Stimulated activated CD4-positive, alpha-beta T cell treated with anti-CD3 and anti-CD28 coated beads, Interleukin-4, amount 100 ng/mL, for 1 hour (primary cell): Measurements from ENCODE around the gene MYO3B.
"Not testable (repeated sequence)": the region's sequence is repeated elsewhere in the genome, so short reads cannot be mapped to it uniquely, and the experiment has no call there.

Experiments used
- DNase-seq: peaks from one replicate; pipeline ENCODE4 v3.0.0-alpha.2; 2020

MYO3B gene

GRCh38 chr2:170446078-170446477 lies 268.1 kb downstream of the MYO3B start:
- no peak for DNase-seq

- no peak for DNase-seq
Measured at GRCh38 chr2:170449034-170449433, 271.1 kb downstream of the MYO3B start.

GRCh38 chr2:170454471-170455372 lies 276.8 kb downstream of the MYO3B start:
- no peak for DNase-seq

- DNase-seq = no peak
Measured at GRCh38 chr2:170455617-170456426, 277.9 kb downstream of the MYO3B start.

GRCh38 chr2:170456914-170457313 lies 279.0 kb downstream of the MYO3B start:
- no peak for DNase-seq

- no peak for DNase-seq
Measured at GRCh38 chr2:170457742-170458141, 279.8 kb downstream of the MYO3B start.

GRCh38 chr2:170461889-170462288 lies 283.9 kb downstream of the MYO3B start:
- DNase-seq = no peak

GRCh38 chr2:170462433-170463205 lies 284.7 kb downstream of the MYO3B start:
- no peak for DNase-seq

GRCh38 chr2:170463206-170463537 lies 285.2 kb downstream of the MYO3B start:
- no peak for DNase-seq

GRCh38 chr2:170464268-170464667 lies 286.3 kb downstream of the MYO3B start:
- DNase-seq = no peak

- DNase-seq = no peak
Measured at GRCh38 chr2:170465241-170465640, 287.3 kb downstream of the MYO3B start.

GRCh38 chr2:170466632-170467031 lies 288.7 kb downstream of the MYO3B start:
- DNase-seq = no peak

GRCh38 chr2:170467568-170468422 lies 289.8 kb downstream of the MYO3B start:
- DNase-seq = no peak

- no peak for DNase-seq
Measured at GRCh38 chr2:170468557-170468956, 290.6 kb downstream of the MYO3B start.

- DNase-seq = not testable (repeated sequence)
Measured at GRCh38 chr2:170472498-170472897, 294.6 kb downstream of the MYO3B start.

GRCh38 chr2:170475878-170476277 lies 297.9 kb downstream of the MYO3B start:
- no peak for DNase-seq

- DNase-seq = no peak
Measured at GRCh38 chr2:170477630-170478029, 299.7 kb downstream of the MYO3B start.

- DNase-seq = no peak
Measured at GRCh38 chr2:170481201-170481600, 303.3 kb downstream of the MYO3B start.

- DNase-seq = no peak
Measured at GRCh38 chr2:170484552-170484951, 306.6 kb downstream of the MYO3B start.

GRCh38 chr2:170485254-170486026 lies 307.5 kb downstream of the MYO3B start:
- DNase-seq = no peak

GRCh38 chr2:170486730-170487129 lies 308.8 kb downstream of the MYO3B start:
- DNase-seq = no peak
